ENCODE results near the gene DES. TPM values are rescaled to one million over a fixed set of nuclear protein-coding genes. Genes with fewer than 3 reads are reported as not detected.
A peak's percentile ranks its signal among the peaks of the same experiment; 100 is the strongest.

The DES gene
- total and polyA plus RNA-seq, 2 of the 4 experiments (the other 2 are of a cell fraction): 4.3 to 4.9 TPM

- peak overlapping the region; percentile 73 for H3K4me2 ChIP-seq (ENCODE audit: low read depth, low read length)
- TF ChIP-seq MXI1 (IDR thresholded peaks at IDR 0.05; ENCODE audit: borderline replicate concordance, low read depth, low read length) (no peak), ELK1 (IDR thresholded peaks at IDR 0.05; ENCODE audit: borderline replicate concordance, low read depth, low read length) (no peak), CHD1 (IDR thresholded peaks at IDR 0.05; ENCODE audit: low read depth, low read length) (no peak)
- peak overlapping the region; percentile 19; the same call in 1 of the 2 replicates for H3K18ac ChIP-seq (ENCODE audit: low read depth, low read length)
- H2BK15ac ChIP-seq (ENCODE audit: low read depth, low read length): no peak overlapping the region; the same call in 2 of the 3 replicates
- H2BK120ac ChIP-seq (ENCODE audit: low read depth, low read length): peak overlapping the region; percentile 44
- H3K9me1 ChIP-seq (ENCODE audit: insufficient read depth, low read length): peaks cover 14% of the 10 kb centered on the region
- peak overlapping the region; percentile 84 for H4K5ac ChIP-seq (ENCODE audit: low read depth, low read length)
- DNase-seq: no peak
- peak overlapping the region; percentile 79 for H3K14ac ChIP-seq (replicated peaks; ENCODE audit: low read depth, low read length)
- H3K9ac ChIP-seq (ENCODE audit: low read depth, low read length): peak overlapping the region; percentile 75
- dilution Hi-C loops (cut with HindIII; ENCODE audit: low sequenced_read_pairs, unreplicated experiment) (no loop called here), in situ Hi-C loops (cut with MboI; ENCODE audit: low sequenced_read_pairs) (no loop called here), intact Hi-C loops (cut with micrococcal nuclease) (loop anchor here (5.0 kb wide), 1 partner anchor 212 kb away; the partner anchor contains the start of genes CNPPD1 and RETREG2)
- H4K91ac ChIP-seq (ENCODE audit: insufficient read depth, low read depth, low read length): peak overlapping the region; percentile 36; the same call in 1 of the 2 replicates
- H3K4me1 ChIP-seq (ENCODE audit: control insufficient read depth, insufficient read depth, low read length): peaks cover 23% of the 10 kb centered on the region
- no TSS peak for BruUV-seq (replicated peaks)
- H2BK20ac ChIP-seq (ENCODE audit: low read depth, low read length): no peak overlapping the region; the same call in 1 of the 2 replicates
- H2AK9ac ChIP-seq (replicated peaks; ENCODE audit: low read depth, low read length, poor library complexity): peak overlapping the region; percentile 89
- H3K56ac ChIP-seq (ENCODE audit: extremely low read depth, insufficient read depth, low read length): peak overlapping the region; percentile 32; the same call in 1 of the 2 replicates
- H2BK5ac ChIP-seq (ENCODE audit: low read depth, low read length, poor library complexity, severe bottlenecking): peak overlapping the region; percentile 7
- H3K27me3 ChIP-seq (ENCODE audit: control insufficient read depth, insufficient read depth, low read length): peaks cover 2% of the 10 kb centered on the region; the same call in 1 of the 2 replicates
- peak overlapping the region; percentile 91 for H2AFZ ChIP-seq (replicated peaks; ENCODE audit: low read length, poor library complexity)
- H3K36me3 ChIP-seq (ENCODE audit: control insufficient read depth, insufficient read depth, low read length): peaks cover 21% of the 10 kb centered on the region
- ChIA-PET POLR2A (ENCODE audit: unreplicated experiment) (no interaction called here), CTCF (interaction anchor here (0.5 to 1.0 kb wide), 5 partner anchors 9 to 171 kb away, joined by 3 to 5 read pairs (median 3); no protein-coding TSS in a partner anchor)
- WGBS, 2 experiments (ENCODE audit: extremely low coverage in 2 of 2, insufficient read length in 1 of 2): no CpG with 5 or more reads among the region's 6 CpGs
- H4K20me1 ChIP-seq (ENCODE audit: insufficient read depth, low read length): no peaks in the 10 kb centered on the region
- H3K23ac ChIP-seq (ENCODE audit: low read depth, low read length): peak overlapping the region; percentile 18
- no peak overlapping the region for H2AK5ac ChIP-seq (ENCODE audit: low read depth, low read length)
- H3K4me3 ChIP-seq (ENCODE audit: insufficient read depth, low read depth, low read length): peak overlapping the region; percentile 25; the same call in 1 of the 2 replicates
- peak overlapping the region; percentile 13; the same call in 1 of the 2 replicates for H3K27ac ChIP-seq (ENCODE audit: insufficient read depth, low read length)
- peaks cover 15 to 22% of the 10 kb centered on the region in 2 experiments for H3K79me1 ChIP-seq (ENCODE audit: low read depth in 1 of 2, low read length in 2 of 2)
- H3K4ac ChIP-seq (ENCODE audit: low read depth, low read length): peak overlapping the region; percentile 82
- H4K8ac ChIP-seq (ENCODE audit: low read depth in 2 of 2, low read length in 2 of 2): peak overlapping the region; percentile 64 to 91; a peak in 3 of 4 replicates
- ATAC-seq (ENCODE audit: low read depth): no peak
- H3K9me3 ChIP-seq (ENCODE audit: control insufficient read depth, insufficient read depth, low read length): no peaks in the 10 kb centered on the region
Observed at GRCh38 chr2:219388907-219389156, 29.3 kb upstream of the DES start.
